Measurements from ENCODE around the gene C1QA.

DNA sequence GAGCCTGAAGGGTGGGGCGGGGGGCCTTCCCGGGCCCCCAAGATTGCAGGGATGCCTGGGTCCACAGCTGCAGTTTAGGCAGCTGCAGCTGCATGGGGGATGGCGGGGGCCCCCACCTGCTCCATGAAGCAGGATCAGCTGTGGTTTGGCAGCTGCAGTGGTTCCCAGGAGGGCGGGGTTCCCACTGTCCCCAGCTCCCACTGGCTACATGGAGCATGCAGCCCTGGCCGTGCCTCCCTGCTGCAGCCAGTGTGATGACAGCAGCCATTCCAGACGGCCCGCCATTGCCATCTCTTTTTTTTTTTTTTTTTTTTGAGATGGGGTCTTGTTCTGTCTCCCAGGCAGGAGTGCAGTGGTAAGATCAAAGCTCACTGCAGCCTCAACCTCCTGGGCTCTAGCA is 992 bp upstream of the C1QA start:
- TF ChIP-seq POLR2AphosphoS2 (conservative IDR thresholded peaks at IDR 0.05; ENCODE audit: low read length) (no peak), POLR2A (IDR thresholded peaks at IDR 0.05; ENCODE audit: low read length) (no peak), ZC3H11A (IDR thresholded peaks at IDR 0.05) (no peak), RAD21 (conservative IDR thresholded peaks at IDR 0.05 in 1 of 2, IDR thresholded peaks at IDR 0.05 in 1 of 2) (no peak), HDAC2 (IDR thresholded peaks at IDR 0.05) (no peak), ZFP36 (IDR thresholded peaks at IDR 0.05; ENCODE audit: borderline replicate concordance, partially characterized antibody) (no peak)
- TF ChIP-seq, protein P1, sequence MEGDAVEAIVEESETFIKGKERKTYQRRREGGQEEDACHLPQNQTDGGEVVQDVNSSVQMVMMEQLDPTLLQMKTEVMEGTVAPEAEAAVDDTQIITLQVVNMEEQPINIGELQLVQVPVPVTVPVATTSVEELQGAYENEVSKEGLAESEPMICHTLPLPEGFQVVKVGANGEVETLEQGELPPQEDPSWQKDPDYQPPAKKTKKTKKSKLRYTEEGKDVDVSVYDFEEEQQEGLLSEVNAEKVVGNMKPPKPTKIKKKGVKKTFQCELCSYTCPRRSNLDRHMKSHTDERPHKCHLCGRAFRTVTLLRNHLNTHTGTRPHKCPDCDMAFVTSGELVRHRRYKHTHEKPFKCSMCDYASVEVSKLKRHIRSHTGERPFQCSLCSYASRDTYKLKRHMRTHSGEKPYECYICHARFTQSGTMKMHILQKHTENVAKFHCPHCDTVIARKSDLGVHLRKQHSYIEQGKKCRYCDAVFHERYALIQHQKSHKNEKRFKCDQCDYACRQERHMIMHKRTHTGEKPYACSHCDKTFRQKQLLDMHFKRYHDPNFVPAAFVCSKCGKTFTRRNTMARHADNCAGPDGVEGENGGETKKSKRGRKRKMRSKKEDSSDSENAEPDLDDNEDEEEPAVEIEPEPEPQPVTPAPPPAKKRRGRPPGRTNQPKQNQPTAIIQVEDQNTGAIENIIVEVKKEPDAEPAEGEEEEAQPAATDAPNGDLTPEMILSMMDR (IDR thresholded peaks at IDR 0.05), result no peak
- TF ChIP-seq, protein P2, sequence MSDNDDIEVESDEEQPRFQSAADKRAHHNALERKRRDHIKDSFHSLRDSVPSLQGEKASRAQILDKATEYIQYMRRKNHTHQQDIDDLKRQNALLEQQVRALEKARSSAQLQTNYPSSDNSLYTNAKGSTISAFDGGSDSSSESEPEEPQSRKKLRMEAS (IDR thresholded peaks at IDR 0.05), result no peak
- TF ChIP-seq, protein P3, sequence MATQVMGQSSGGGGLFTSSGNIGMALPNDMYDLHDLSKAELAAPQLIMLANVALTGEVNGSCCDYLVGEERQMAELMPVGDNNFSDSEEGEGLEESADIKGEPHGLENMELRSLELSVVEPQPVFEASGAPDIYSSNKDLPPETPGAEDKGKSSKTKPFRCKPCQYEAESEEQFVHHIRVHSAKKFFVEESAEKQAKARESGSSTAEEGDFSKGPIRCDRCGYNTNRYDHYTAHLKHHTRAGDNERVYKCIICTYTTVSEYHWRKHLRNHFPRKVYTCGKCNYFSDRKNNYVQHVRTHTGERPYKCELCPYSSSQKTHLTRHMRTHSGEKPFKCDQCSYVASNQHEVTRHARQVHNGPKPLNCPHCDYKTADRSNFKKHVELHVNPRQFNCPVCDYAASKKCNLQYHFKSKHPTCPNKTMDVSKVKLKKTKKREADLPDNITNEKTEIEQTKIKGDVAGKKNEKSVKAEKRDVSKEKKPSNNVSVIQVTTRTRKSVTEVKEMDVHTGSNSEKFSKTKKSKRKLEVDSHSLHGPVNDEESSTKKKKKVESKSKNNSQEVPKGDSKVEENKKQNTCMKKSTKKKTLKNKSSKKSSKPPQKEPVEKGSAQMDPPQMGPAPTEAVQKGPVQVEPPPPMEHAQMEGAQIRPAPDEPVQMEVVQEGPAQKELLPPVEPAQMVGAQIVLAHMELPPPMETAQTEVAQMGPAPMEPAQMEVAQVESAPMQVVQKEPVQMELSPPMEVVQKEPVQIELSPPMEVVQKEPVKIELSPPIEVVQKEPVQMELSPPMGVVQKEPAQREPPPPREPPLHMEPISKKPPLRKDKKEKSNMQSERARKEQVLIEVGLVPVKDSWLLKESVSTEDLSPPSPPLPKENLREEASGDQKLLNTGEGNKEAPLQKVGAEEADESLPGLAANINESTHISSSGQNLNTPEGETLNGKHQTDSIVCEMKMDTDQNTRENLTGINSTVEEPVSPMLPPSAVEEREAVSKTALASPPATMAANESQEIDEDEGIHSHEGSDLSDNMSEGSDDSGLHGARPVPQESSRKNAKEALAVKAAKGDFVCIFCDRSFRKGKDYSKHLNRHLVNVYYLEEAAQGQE (IDR thresholded peaks at IDR 0.05), result no peak
